C4-2B (cell line): ENCODE measurements around the gene RIOK1.

Experiments
- H3K27ac ChIP-seq: fragments of 450-650 bp; 2 replicates; pipeline ENCODE4 v1.5.1; 2017
- ZFX ChIP-seq: fragments of 450-650 bp; IDR thresholded peaks from 2 replicates; pipeline ENCODE4 v1.6.1; 2017
- TF ChIP-seq, protein P1 (sequence below): fragments of 450-650 bp; conservative IDR thresholded peaks from 2 replicates; pipeline ENCODE4 v1.5.1; 2017; ENCODE audit warnings: mild to moderate bottlenecking

Gene RIOK1

DNA sequence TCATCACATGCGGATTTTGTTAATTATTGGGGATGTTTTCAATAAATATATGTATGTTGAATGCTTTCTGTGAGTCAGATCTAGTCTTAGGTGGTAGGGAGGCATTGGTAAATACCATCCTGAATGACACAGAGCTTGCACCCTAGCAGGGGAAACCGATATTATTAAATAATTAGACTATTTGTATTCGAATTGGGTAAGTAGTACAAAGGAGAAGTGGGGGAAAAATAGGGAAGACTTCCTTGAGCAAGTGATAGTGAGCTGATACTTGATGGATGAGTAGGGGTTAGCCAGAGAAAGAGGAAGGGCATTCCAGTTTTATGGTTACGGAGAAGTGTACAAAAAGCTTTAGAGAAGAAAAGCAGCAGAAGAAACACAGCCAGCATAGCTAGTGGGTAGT, 1.5 kb downstream of the RIOK1 start:
- no peak overlapping the region for H3K27ac ChIP-seq
- no peak for TF ChIP-seq ZFX
- TF ChIP-seq, protein P1, sequence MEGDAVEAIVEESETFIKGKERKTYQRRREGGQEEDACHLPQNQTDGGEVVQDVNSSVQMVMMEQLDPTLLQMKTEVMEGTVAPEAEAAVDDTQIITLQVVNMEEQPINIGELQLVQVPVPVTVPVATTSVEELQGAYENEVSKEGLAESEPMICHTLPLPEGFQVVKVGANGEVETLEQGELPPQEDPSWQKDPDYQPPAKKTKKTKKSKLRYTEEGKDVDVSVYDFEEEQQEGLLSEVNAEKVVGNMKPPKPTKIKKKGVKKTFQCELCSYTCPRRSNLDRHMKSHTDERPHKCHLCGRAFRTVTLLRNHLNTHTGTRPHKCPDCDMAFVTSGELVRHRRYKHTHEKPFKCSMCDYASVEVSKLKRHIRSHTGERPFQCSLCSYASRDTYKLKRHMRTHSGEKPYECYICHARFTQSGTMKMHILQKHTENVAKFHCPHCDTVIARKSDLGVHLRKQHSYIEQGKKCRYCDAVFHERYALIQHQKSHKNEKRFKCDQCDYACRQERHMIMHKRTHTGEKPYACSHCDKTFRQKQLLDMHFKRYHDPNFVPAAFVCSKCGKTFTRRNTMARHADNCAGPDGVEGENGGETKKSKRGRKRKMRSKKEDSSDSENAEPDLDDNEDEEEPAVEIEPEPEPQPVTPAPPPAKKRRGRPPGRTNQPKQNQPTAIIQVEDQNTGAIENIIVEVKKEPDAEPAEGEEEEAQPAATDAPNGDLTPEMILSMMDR = no peak

GRCh38 chr6:7392402-7392801, 2.8 kb downstream of the RIOK1 start:
- TF ChIP-seq, protein P1 = no peak
- no peak for TF ChIP-seq ZFX
- no peak overlapping the region for H3K27ac ChIP-seq

- no peak overlapping the region for H3K27ac ChIP-seq
- TF ChIP-seq, protein P1 = no peak
- TF ChIP-seq ZFX = no peak
Measured at GRCh38 chr6:7401075-7401474, 11.5 kb downstream of the RIOK1 start.

- H3K27ac ChIP-seq = no peak overlapping the region
- no peak for TF ChIP-seq ZFX
- TF ChIP-seq, protein P1 = no peak
Measured at GRCh38 chr6:7402716-7403115, 13.1 kb downstream of the RIOK1 start.

DNA sequence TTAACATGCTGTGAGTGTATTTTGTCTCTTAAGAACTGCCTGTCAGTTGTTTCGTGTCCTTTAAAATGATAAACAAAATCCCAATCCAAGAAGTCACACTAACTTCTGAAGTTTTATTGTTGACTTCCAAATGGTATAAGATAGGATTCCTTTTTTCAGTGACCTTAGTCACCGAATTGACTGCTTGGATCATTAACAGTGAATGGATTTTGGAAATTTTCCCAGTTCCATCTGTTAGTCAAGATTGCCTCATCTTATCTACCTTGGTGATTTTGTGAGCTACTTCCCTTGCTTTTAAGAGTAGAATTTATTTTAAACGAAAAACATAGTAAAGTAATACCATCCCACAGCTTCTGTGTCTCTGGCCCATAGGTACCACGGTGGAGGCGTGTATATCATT, 14.9 kb downstream of the RIOK1 start:
- no peak overlapping the region for H3K27ac ChIP-seq
- TF ChIP-seq, protein P1 = no peak
- no peak for TF ChIP-seq ZFX

GRCh38 chr6:7406743-7407142, 17.1 kb downstream of the RIOK1 start:
- no peak for TF ChIP-seq ZFX
- TF ChIP-seq, protein P1 = no peak
- H3K27ac ChIP-seq = no peak overlapping the region

DNA sequence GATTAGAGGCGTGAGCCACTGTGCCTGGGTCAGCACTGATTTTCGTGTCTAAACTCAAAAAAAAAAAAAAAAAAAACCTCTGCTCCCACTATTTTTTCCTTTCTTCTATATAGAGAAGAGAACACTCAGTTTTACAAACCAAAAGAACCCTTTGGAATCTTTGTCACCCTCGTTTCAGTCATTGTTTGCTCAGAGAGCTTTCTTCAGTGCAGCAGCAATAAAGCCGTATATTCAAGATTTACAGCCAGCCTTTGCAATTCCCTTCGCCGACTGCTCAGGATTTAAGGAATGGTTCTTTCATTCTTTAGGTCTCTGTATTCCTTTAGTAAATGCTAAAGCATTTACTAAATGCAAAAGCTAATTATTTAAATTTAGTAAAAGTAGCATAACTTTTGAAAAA, 20.1 kb downstream of the RIOK1 start:
- TF ChIP-seq, protein P1 = no peak
- no peak for TF ChIP-seq ZFX
- H3K27ac ChIP-seq = no peak overlapping the region
